Fibroblast of skin of left quadriceps (primary cell): Measurements from ENCODE around the gene RBP5.

Source experiments
- DNase-seq, 2 experiments: peaks; one replicate each; pipeline ENCODE4 v3.0.0-alpha.2; 2013; ENCODE audit warnings: low read depth in 2 of 2

RBP5 gene, protein sequence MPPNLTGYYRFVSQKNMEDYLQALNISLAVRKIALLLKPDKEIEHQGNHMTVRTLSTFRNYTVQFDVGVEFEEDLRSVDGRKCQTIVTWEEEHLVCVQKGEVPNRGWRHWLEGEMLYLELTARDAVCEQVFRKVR

DNA sequence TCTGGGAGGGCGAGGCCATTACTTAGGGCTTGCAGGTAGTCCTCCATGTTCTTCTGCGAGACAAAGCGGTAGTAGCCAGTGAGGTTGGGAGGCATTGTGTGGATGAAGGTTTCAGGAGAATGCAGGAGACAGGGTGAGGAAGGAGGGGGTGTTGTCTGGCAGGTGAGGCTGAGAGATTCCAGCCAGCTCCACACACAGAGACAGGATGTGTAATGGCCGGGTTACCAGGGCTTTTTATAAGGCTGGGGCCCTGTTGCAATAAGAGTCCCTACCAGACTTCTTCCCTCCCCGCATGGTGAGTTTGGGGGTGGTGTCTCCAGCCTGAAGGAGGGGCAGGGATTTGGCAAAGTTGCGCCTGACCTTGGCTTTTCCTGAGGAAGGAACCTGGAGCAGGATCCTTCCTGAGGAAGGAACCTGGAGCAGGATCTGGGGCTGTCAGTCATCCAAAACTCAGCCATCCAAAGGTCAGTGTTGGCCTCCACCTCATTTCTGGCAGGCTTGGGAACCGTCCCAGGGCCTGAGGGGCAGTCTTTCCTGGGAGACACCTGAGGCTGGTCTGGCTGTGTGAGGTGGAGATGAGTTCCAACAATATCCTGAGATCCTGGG lies at the start of gene RBP5:
TSS of gene RBP5 (minus strand) at position 209 of the 606 bp plus-strand sequence. CDS start at position 95, 114 bp downstream.
- DNase-seq = no peak

DNA sequence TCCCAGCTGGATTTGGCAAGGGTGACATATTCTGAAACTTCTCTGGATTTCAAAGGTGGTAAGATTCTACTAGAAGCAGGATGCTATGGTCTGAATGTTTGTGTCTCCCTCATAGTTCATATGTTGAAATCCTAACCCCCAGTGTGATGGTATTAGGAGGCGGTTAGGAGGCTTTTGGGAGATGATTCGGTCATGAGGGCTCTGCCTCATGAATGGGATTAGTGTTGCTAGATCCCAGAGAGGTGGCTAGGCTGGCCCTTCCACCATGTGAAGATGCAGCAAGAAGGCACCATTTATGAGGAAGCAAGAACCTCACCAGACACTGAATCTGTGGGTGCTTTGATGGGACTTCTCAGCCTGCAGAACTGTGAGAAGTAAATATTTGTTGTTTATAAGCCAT lies 49.8 kb upstream of the RBP5 start:
- no peak for DNase-seq

DNA sequence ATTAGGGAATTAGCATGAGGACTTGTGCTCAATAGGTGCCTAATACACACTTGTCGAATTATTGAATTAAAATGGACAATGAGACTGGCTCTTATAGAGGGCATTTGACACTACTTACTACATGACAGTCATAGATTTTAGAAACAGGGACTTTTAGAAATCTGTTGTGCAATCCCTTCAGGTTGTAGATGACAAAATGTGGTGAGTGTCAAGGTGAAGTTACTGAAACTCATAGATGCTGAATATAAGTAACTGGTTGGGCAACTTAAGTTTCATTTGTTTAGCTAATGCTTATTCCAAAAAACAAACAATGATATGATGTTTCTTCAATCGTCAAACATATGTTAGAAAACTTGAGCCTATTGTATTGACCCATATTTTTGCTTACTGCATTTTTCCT lies 47.9 kb upstream of the RBP5 start:
- DNase-seq = no peak

DNA sequence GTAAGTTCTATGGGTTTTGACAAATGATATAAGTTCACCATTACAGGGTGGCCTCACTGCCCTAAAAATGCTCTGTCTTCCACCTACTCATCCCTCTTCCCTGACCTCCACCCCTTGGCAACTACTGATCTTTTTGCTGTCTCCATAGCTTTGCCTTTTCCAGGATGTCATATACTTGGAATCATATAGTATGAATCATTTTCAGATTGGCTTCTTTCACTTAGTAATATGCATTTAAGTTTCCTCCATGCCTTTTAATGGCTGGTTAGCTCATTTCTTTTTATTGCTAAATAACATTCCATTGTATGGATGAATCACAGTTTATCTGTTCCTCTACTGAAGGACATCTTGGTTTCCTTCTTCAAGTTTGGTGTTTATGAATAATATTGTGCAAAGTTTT lies 46.8 kb upstream of the RBP5 start:
- DNase-seq = peak; percentile 22 to 23

DNA sequence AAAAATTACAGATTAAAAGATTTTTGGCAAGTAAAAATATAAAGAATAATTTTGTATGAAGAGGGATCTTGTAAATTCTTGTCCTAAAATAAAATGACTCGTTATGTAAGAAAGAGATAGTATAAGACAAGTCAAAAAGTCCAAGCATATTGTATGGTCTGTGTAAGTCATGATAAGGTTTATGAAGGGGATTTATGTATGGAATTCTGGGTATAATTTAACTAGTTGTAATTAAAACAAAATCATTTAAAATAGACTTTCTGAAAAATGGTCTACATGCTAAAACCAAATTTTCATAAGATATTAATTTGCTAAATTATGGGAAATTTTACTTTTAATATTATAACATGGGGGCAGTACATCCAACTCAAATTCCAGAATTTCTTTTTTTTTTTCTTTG lies 43.2 kb upstream of the RBP5 start:
- no peak for DNase-seq

DNA sequence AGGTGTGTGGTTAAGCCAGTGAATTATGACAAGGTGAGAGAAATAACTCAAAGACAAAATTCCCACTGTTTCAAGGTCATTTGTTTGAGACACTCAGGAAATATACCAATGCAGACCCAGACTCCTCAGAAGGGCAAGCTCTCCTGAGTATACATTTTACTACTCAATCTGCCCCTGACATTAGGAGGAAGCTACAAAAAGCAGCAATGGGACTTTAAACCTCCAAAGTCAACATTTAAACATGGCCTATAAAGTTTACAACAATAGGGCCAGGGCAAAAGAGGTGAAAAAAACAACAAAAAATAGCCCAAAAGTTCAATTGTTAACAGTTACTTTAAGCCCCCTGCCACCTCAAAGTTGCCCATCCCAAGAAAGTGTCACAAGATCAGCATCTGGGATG lies 41.3 kb upstream of the RBP5 start:
- no peak for DNase-seq

DNA sequence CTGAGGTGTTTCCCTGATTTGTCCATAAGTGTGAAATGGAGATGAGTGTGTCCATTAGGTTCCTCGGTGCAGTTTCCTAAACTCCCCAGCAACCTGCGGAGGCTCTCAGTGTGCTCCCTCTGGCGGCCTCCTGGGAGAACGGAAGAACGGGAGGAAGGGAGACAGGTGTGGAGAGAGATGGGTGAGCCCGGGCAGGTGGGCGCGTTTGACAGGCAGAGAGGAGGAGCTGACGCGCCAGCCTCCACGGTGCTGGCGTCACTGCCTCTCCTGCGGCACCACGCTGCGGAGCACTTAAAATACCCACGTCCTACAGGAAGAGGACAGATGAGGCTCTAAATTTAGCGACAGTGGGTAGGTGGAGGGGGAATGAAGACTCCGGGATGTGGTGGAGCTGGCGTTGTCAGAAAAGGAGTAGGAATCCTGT lies 34.0 kb upstream of the RBP5 start:
- DNase-seq = no peak

DNA sequence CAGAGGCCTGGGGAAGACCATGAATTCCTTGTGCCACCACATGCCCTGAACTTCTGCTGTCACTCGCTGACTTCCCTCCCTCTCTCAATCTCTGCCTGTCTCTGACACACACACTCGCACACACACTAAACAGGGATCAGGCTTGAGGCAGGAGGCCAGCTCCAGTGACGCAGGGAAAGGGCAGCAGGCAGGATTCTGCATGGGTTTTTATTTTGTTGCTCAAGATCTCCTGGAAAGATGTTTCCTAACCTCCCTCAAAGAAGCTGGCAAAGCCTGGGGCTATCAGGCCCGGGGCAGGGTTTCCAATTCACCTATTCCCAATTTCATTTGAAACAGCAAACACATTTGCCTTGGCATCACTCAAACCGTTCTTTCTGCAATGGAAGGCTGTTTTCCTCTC lies 33.1 kb upstream of the RBP5 start:
- DNase-seq = no peak

DNA sequence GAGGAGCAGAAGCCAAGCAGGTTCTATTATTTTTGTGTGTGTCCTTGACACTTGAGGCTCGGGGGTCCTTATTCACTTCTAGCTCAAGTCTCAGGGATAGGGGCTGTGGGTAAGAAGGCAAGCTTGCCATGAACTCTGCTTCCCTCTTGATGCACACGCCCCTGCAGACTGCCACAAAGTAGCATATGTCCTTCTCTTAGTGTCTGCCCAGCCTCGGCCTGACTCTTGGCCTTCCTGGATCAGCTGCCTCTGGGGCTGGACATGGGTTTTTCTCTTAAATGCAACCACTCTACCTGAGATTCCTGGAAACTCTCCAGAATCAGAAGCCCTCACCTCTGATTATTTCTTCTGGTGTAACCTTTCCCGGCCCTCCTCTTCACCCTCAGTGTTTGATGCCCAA lies 32.6 kb upstream of the RBP5 start:
- DNase-seq = no peak

DNA sequence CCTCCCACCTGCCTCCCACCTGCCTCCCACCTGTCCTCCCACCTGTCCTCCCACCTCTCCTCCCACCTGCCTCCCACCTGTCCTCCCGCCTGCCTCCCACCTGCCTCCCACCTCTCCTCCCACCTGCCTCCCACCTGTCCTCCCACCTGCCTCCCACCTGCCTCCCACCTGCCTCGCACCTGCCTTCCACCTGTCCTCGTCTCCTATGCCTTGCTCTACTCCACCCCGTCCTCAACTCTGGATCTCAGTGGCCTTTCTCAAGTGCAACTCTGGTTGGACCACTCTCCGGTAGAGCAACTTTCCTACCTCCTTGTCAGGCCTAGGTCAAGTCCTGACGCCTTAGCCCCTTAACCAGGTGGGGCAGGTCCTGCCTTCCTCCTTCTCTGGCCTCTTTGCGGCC lies 31.5 kb upstream of the RBP5 start:
- DNase-seq = no peak

DNA sequence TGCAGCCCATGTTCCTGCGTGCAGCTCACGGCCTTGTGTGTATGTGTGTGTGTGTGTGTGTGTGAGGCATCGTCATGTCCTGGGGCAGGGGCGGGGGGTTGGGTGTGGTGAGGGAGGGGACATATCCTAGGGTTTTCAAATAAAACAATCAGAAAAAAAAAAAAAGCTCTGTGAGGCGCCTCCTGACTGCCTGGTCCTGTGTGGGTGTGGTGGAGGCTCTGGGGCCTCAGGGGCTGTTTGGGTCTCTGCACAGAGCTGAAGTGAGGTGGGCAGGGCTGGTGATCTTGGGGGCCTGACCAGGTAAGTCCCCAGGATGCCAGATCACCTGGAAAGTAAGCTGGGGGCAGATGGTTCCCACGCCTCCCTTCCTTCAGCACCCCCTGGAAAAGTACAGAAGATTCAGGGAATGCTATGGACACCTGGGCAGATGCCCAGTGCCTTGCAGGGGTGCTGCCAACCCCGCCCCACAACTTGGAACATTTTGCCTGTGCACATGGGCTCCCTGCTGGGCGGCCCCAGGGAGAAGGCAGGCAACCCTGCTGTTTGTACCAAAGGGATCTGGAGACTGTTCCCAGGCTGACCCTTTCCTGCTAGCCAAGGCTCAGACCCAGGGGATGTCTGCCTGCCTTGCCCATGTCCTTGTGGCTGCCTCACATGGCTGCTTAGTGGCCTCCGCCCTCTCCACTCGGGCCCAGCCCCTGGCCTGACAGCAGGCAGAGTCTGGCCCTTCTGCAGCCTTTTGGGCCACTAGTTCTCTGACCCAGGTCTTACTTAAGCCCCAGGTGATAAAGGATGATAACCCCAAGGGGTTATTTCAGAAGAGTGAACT lies 30.3 kb upstream of the RBP5 start:
- DNase-seq = no peak

DNA sequence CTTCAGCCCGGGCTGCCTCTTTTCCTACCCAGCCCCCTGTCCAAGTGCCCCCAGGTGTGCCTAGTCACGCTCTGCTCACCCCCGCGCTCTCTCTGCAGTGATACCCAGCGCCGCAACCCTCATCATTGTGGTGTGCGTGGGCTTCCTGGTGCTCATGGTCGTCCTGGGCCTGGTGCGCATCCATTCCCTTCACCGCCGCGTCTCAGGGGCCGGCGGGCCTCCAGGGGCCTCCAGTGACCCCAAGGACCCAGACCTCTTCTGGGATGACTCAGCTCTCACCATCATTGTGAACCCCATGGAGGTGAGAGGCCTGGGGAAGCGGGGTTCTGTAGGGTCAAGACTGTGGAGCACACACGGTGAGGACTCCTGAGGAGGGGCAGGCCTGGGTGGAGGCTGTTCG lies 28.7 kb upstream of the RBP5 start:
- no peak for DNase-seq

DNA sequence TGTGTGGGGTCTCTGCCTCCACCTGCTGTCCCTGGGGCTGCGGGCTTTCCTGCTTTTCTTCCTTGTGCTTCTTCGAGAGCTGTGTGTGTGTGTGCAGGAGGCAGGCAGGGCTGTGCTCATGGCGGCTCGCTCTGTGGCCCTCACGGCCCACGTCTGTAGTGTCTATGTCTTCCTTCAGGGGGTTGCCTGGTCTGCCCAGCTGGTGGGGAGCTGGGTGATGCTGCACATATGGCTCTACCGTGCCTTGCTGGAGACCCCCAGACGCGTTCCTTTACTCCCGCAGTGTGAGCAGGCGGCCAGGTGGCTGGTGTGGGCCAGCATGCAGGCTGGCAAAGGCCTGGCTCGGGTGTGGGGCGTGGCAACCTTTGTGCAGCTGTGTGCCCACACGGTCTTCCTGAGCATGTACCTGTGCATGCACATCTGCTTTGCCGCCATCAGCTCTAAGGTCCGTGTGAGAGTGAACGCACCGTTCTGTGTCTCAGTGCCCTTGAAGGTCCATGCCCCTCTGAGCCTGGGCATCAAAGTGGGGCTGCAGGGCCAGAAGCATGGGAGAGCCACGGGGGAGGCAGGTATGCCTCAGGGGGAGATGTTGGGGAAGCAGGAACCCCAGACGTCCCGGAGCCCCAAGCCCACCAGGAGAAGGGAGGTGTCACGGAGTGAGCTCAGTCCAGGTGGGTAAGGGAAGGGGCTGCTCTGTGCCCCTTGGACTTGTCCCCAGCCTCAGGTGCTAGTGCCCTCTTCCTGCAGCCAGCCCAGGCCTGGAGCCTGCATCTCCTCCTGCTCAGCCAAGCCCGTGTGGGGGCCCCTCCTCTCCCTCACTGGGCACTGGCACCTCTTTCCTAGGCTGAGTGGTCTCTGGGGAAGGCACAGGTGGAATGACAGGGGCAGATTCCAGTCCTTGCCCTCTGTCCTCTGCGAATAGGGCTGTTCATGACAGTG lies 27.8 kb upstream of the RBP5 start:
- DNase-seq = no peak

DNA sequence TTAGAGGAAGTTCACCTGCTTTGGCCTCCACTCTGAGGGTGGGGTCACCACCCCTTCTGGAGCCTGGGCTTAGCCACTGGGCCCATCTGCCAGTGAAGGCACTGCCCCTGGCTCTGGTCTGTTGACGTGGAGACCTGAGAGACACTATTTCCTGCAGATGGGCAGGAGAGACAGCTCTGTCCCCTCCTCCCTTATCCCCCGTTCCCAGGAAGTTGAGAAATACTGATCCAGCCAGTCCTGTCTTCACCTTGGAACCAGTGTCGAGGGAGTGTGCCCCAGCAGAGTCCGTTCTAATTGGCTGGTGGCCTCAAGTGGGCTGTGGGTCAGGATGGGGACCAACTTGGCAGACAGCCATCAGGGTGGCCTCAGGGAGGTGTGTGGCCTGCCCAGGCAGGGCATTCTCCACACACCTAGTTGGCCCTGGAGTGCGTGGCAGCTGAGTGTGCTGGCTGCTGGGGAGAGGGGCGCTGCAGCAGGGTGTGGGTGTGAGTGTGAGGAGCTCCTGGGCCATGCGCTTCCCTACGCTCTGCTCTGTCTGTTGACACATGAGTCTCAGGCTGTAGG lies 26.9 kb upstream of the RBP5 start:
- no peak for DNase-seq

DNA sequence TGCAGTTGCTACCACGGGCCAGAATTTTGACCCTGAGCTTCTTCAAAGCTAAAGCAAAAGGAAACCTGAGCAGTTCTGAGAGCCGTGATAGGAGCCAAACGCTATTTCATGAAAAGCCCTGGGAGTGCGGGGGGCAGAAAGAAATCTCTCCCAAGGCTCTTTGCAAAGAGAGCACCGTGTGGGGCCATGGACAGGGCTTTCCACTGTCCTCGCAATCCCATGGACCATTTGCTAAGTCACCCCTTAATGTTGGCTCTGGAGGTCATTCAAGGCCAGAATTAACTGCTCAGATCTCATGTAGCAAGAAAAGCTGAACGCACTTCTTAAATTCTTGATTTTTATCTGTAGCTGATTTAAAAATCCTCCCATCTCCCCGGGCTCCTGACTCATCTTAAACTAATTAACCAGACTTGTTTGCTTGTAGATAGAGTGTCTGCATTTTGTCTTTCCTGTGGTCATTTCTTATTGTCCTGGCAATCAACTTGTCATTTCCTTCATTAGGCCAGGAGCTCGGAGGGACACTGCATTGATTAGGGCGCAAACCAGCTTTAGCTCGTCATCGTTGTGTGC lies 26.3 kb upstream of the RBP5 start:
- DNase-seq = no peak

DNA sequence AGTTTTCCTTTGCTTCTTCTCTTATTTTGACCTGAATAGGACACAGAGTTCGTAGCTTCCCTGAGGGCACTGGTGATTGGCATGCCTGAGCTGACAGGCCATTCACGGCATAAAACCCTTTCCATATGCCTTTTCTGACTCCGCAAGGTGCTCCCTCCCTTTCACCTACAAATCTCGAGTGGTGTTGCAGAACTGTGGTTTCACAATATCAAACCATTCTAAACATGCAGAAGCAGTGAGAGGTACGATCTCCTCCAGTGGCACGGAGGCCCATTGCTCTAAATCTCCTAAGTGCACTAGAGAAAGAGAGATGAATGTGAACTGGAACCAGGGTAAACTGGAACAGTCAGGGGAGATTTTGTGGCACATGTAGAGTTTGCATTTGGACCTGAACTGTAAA lies 25.4 kb upstream of the RBP5 start:
- no peak for DNase-seq

DNA sequence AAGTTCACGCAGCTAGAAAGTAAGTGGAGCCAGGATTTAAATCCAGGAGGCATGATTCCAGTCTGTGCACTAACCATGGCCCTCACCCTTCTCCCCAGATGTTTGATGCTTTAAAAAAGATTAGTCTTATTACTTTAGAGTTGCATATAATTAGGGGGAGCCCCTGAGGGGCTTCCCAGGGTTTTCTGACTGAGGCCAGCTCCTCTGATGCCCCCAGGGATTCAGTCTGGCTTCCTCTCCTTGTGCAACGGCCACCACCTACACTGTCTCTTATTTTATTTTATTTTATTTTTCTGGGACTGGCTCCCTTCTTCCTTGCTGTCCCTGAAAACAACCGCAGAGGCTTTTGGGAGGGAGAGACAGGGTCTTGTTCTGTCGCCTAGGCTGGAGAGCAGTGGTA lies 24.1 kb upstream of the RBP5 start:
- no peak for DNase-seq

DNA sequence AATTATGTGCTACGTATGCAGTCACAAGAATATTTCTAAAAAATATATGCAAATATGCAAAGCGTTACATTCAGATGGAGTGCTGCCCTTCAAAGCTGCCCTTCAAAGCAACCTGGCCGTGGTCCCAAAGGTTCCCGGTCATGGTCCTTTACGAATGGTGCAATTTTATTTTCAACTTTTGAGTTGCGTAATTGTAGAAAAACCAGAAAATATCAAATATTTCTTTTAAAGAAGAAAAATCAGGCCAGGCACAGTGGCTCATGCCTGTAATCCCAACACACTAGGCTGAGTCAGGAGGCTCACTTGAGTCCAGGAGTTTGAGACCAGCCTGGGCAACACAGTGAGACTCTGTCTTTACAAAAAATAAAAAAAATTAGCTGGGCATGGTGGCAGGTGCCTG lies 22.8 kb upstream of the RBP5 start:
- DNase-seq = no peak

DNA sequence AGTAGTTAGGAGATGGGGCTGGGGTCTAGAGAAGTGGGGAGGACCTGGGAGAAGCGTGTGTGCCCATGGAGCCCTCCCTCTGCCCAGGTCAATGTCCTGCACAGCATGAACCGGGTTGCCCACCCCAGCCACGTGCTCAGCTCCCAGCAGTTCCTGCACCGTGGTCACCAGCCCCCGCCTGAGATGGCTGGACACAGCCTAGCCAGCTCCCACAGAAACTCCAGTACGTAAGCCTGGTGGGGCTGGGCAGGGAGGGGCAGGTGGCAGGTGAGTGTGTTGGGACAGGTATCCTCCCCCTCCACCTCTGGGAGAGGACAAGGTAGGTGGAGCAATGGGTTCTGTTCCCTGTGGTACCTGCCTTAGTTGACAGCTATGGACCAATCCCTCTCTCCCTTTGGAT lies 22.2 kb upstream of the RBP5 start:
- no peak for DNase-seq

DNA sequence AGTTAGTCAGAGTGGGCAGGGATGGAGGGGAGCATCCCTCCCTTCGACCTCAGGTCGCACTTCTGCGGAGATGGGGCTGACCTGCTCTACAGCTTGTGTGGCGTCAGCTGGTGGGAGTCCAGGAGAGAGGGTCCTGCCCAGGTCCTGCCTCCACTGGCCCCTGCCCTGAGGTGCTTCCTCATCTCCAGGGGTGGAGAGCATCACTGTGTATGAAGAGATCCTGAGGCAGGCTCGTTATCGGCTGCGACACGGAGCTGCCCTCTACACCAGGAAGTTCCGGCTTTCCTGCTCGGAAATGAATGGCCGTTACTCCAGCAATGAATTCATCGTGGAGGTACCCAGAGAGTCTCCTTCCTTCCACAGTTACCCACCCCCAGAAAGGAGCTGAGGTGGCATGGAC lies 21.7 kb upstream of the RBP5 start:
- DNase-seq = no peak

DNA sequence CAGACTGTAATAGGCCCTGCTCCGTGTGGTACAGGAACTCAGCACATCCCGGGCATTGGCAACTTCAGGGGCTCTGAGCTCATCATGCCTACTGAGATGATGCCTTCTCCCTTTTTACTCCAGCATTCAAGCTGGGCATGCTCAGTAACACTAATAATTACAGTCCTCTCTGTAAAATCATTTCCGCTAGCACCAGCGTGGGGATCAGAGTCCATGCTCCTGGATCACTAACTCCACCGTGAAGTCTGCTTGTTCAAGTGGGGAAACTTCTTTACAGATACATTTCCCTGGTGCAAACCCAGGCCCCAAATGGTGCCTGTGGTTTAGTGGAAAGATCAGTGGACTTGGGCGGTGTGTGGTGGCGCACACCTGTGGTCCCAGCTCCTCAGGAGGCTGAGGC lies 18.2 kb upstream of the RBP5 start:
- no peak for DNase-seq

DNA sequence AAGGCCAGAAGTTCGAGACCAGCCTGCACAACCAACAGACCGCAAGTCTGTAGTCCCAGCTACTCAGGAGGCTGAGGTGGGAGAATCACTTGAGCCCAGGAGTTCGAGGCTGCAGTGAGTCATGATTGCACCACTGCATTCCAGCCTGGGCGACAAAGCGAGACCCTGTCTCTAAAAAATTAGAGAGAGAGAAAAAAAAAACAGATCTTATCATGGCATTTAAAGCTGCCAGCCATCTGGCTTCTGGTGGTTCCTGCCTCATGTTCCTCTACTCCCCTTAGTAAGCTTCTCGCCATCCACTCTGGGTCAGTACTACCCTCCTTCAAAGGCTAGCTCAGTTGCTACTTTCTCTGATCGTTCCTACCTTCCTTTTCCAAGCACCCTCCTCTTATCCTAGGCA lies 17.5 kb upstream of the RBP5 start:
- DNase-seq = no peak
